ENCODE measurements around the gene ERCC6L2.

The ERCC6L2 gene

GRCh38 chr9:95848764-95849163 lies 26.7 kb upstream of the ERCC6L2 start:
- TF ChIP-seq CTCF (conservative IDR thresholded peaks at IDR 0.05; ENCODE audit: low read depth, low read length), result no peak
- DNase-seq (ENCODE audit: low read depth), result no peak
- H3K4me3 ChIP-seq (ENCODE audit: low read depth, low read length), result no peak overlapping the region

- no peak overlapping the region for H3K4me3 ChIP-seq (ENCODE audit: low read depth, low read length)
- no peak for TF ChIP-seq CTCF (conservative IDR thresholded peaks at IDR 0.05; ENCODE audit: low read depth, low read length)
- DNase-seq (ENCODE audit: low read depth), result no peak
These were observed 23.1 kb upstream of the ERCC6L2 start for GRCh38 chr9:95852059-95853032.

- DNase-seq (ENCODE audit: low read depth), result peak; percentile 84
- no peak for TF ChIP-seq CTCF (conservative IDR thresholded peaks at IDR 0.05; ENCODE audit: low read depth, low read length)
- H3K4me3 ChIP-seq (ENCODE audit: low read depth, low read length), result no peak overlapping the region
These were observed 21.0 kb upstream of the ERCC6L2 start for GRCh38 chr9:95854386-95855020.

- TF ChIP-seq CTCF (conservative IDR thresholded peaks at IDR 0.05; ENCODE audit: low read depth, low read length), result no peak
- no peak overlapping the region for H3K4me3 ChIP-seq (ENCODE audit: low read depth, low read length)
- DNase-seq (ENCODE audit: low read depth), result no peak
These were observed 19.5 kb upstream of the ERCC6L2 start for GRCh38 chr9:95855961-95856360.

GRCh38 chr9:95857124-95857523 lies 18.4 kb upstream of the ERCC6L2 start:
- TF ChIP-seq CTCF (conservative IDR thresholded peaks at IDR 0.05; ENCODE audit: low read depth, low read length), result no peak
- H3K4me3 ChIP-seq (ENCODE audit: low read depth, low read length), result no peak overlapping the region
- peak; percentile 96 for DNase-seq (ENCODE audit: low read depth)

GRCh38 chr9:95857896-95858295 lies 17.6 kb upstream of the ERCC6L2 start:
- TF ChIP-seq CTCF (conservative IDR thresholded peaks at IDR 0.05; ENCODE audit: low read depth, low read length), result no peak
- no peak for DNase-seq (ENCODE audit: low read depth)

More at GRCh38 chr9:95857896-95858295, 17.6 kb upstream of the ERCC6L2 start:
- no peak overlapping the region for H3K4me3 ChIP-seq (ENCODE audit: low read depth, low read length)

Data from choroid plexus epithelial cell (primary cell).